OCI-LY7 (cell line): ENCODE data around the gene ZNF678. TPM values are rescaled to one million over a fixed set of nuclear protein-coding genes. Genes with fewer than 3 reads are reported as not detected.

Experiments
- BruUV-seq: library from RNA; stranded (reverse); fragments of 400-500 nt; replicated peaks from 2 replicates; lab custom pipeline; 2021; lab: Mats Ljungman, UMichigan
- CTCF ChIA-PET: fragments of 300-600 bp; sonication (Branson Sonifier 250); formaldehyde crosslinking; loops from one replicate; lab custom pipeline; 2022; ENCODE audit warnings: antibody characterized with exemption; ENCODE audit not compliant: unreplicated experiment; lab: Charles Lee
- POLR2A ChIA-PET: fragments of 300-600 bp; sonication (Branson Sonifier 250); formaldehyde crosslinking; loops from one replicate; lab custom pipeline; 2022; ENCODE audit warnings: antibody characterized with exemption; lab: Charles Lee
- DNase-seq: peaks from one replicate; pipeline ENCODE4 v3.0.0-alpha.2; 2015; ENCODE audit warnings: low spot score
- H2AFZ ChIP-seq: fragments of 200-600 bp; sonication (generic), shearing (Covaris generic); 2 replicates; pipeline ENCODE4 v1.6.1; 2014; ENCODE audit warnings: mild to moderate bottlenecking, antibody characterized with exemption, low read length, moderate library complexity
- H3K27ac ChIP-seq: fragments of 200-600 bp; sonication (generic); 2 replicates; pipeline ENCODE4 v1.5.1; 2014; ENCODE audit warnings: mixed run types, low read depth, mild to moderate bottlenecking, moderate library complexity, low read length, inconsistent platforms; ENCODE audit not compliant: poor library complexity, severe bottlenecking
- H3K36me3 ChIP-seq: fragments of 200-600 bp; sonication (generic); 2 replicates; pipeline ENCODE4 v1.6.1; 2014; ENCODE audit warnings: mild to moderate bottlenecking, antibody characterized with exemption, low read length, moderate library complexity, mixed read lengths; ENCODE audit not compliant: insufficient read depth
- H3K4me1 ChIP-seq: fragments of 200-600 bp; sonication (generic); 2 replicates; pipeline ENCODE4 v1.5.1; 2014; ENCODE audit warnings: mild to moderate bottlenecking, low read length; ENCODE audit not compliant: insufficient read depth, poor library complexity, severe bottlenecking
- H3K4me2 ChIP-seq: fragments of 200-600 bp; sonication (generic); 2 replicates; pipeline ENCODE4 v1.6.1; 2014; ENCODE audit warnings: mild to moderate bottlenecking, low read length
- H3K4me3 ChIP-seq: fragments of 200-600 bp; sonication (generic); 2 replicates; pipeline ENCODE4 v1.5.1; 2014; ENCODE audit warnings: mild to moderate bottlenecking, low read depth, low read length; ENCODE audit not compliant: poor library complexity, severe bottlenecking
- H3K79me2 ChIP-seq: fragments of 200-600 bp; sonication (generic); 2 replicates; pipeline ENCODE4 v1.6.1; 2016; ENCODE audit warnings: low read depth, mild to moderate bottlenecking, low read length, moderate library complexity, mixed read lengths; ENCODE audit not compliant: insufficient read depth
- H3K9me2 ChIP-seq: fragments of 200-600 bp; sonication (generic); 2 replicates; pipeline ENCODE4 v1.6.1; 2016; ENCODE audit warnings: mild to moderate bottlenecking, low read length, mixed read lengths; ENCODE audit not compliant: insufficient read depth
- H3K9me3 ChIP-seq: fragments of 200-600 bp; sonication (generic); 2 replicates; pipeline ENCODE4 v1.6.1; 2014; ENCODE audit warnings: mild to moderate bottlenecking, mixed run types, low read length, mixed read lengths
- H4K20me1 ChIP-seq: fragments of 200-600 bp; sonication (generic); 2 replicates; pipeline ENCODE4 v1.6.1; 2014; ENCODE audit warnings: mild to moderate bottlenecking, antibody characterized with exemption, low read length, moderate library complexity, mixed read lengths; ENCODE audit not compliant: insufficient read depth
- CTCF ChIP-seq: fragments of 200-600 bp; sonication (generic); conservative IDR thresholded peaks from 2 replicates; pipeline ENCODE4 v1.5.1; 2014; ENCODE audit warnings: mild to moderate bottlenecking, antibody characterized with exemption, low read length, moderate library complexity, mixed read lengths
- EZH2phosphoT487 ChIP-seq: fragments of 200-600 bp; sonication (generic); IDR thresholded peaks from 2 replicates; pipeline ENCODE4 v1.6.1; 2018; ENCODE audit warnings: low read depth, borderline replicate concordance, mild to moderate bottlenecking, mixed run types, antibody characterized with exemption, low read length, moderate library complexity, mixed read lengths
- intact Hi-C: fragments of 100-400 bp; cut with micrococcal nuclease; formaldehyde crosslinking; loops from one replicate; pipeline ENCODE4 v1.10.0; 2022; ENCODE audit not compliant: unreplicated experiment
- total RNA-seq, 2 experiments: library from RNA; depleted of rRNA in 1 of 2; stranded (reverse); fragments of >200 nt in 1 of 2; shearing (Covaris generic) in 1 of 2; gene quantifications; 2 replicates each; pipeline ENCODE4 v1.2.3, GENCODE V29; 2014 to 2022

Gene ZNF678
- total RNA-seq, 2 experiments from 2014 or later: 19.7 to 23.9 TPM

- Histone ChIP-seq H3K9me2 (no peaks in the 10 kb centered on the region), H3K4me2 (no peak overlapping the region), H3K9me3 (no peaks in the 10 kb centered on the region), H3K27ac (no peak overlapping the region), H4K20me1 (no peaks in the 10 kb centered on the region), H3K4me1 (peaks cover 6% of the 10 kb centered on the region), H3K36me3 (no peaks in the 10 kb centered on the region), H2AFZ (no peak overlapping the region), H3K79me2 (no peaks in the 10 kb centered on the region), H3K4me3 (no peak overlapping the region)
- ChIA-PET CTCF (no interaction called here), POLR2A (no interaction called here)
- no peak for DNase-seq
- intact Hi-C loops: no loop called here
- no peak for TF ChIP-seq CTCF
- TF ChIP-seq EZH2phosphoT487: no peak
- BruUV-seq: no TSS peak
Measured at GRCh38 chr1:227540170-227541098, 22.9 kb upstream of the ZNF678 start.

GRCh38 chr1:227541129-227541528 lies 22.2 kb upstream of the ZNF678 start:
- intact Hi-C loops: no loop called here
- Histone ChIP-seq H3K4me1 (peaks cover 6% of the 10 kb centered on the region), H3K79me2 (no peaks in the 10 kb centered on the region), H3K36me3 (no peaks in the 10 kb centered on the region), H3K27ac (no peak overlapping the region), H3K9me3 (no peaks in the 10 kb centered on the region), H4K20me1 (no peaks in the 10 kb centered on the region), H3K4me3 (no peak overlapping the region), H3K9me2 (no peaks in the 10 kb centered on the region), H2AFZ (no peak overlapping the region), H3K4me2 (no peak overlapping the region)
- ChIA-PET CTCF (no interaction called here), POLR2A (no interaction called here)
- no peak for TF ChIP-seq EZH2phosphoT487
- no peak for TF ChIP-seq CTCF
- DNase-seq: no peak
- no TSS peak for BruUV-seq

- Histone ChIP-seq H3K9me3 (no peaks in the 10 kb centered on the region), H2AFZ (no peak overlapping the region), H3K4me2 (no peak overlapping the region), H4K20me1 (no peaks in the 10 kb centered on the region), H3K27ac (no peak overlapping the region), H3K9me2 (no peaks in the 10 kb centered on the region), H3K4me1 (peaks cover 6% of the 10 kb centered on the region), H3K36me3 (no peaks in the 10 kb centered on the region), H3K4me3 (no peak overlapping the region), H3K79me2 (no peaks in the 10 kb centered on the region)
- BruUV-seq: no TSS peak
- POLR2A ChIA-PET: no interaction called here
- CTCF ChIA-PET: no interaction called here
- TF ChIP-seq EZH2phosphoT487 (no peak), CTCF (no peak)
- intact Hi-C loops: no loop called here
- no peak for DNase-seq
Measured at GRCh38 chr1:227541796-227542152, 21.6 kb upstream of the ZNF678 start.
